ENCODE measurements around the gene PFDN5. TPM values are rescaled to one million over a fixed set of nuclear protein-coding genes. Genes with fewer than 3 reads are reported as not detected.

PFDN5 gene
- total RNA-seq, 1 donor from 2014 or later, result 444 TPM

- Mint-ChIP-seq H3K27me3 (ENCODE audit: unreplicated experiment) (peaks cover 13% of the 10 kb centered on the region), H3K9me3 (ENCODE audit: unreplicated experiment) (no peaks in the 10 kb centered on the region), H3K36me3 (ENCODE audit: low read depth, unreplicated experiment) (no peaks in the 10 kb centered on the region), H3K4me3 (ENCODE audit: unreplicated experiment) (peak overlapping the region; percentile 76), H3K4me1 (ENCODE audit: unreplicated experiment) (peaks cover 46% of the 10 kb centered on the region), H3K27ac (ENCODE audit: unreplicated experiment) (no peak overlapping the region)
- no peak for TF ChIP-seq CTCF (IDR thresholded peaks at IDR 0.05; ENCODE audit: unreplicated experiment)
- no peak for DNase-seq (ENCODE audit: low spot score)
These were observed 49.1 kb downstream of the PFDN5 start for GRCh38 chr12:53344487-53344823.

GRCh38 chr12:53344824-53345485 lies 49.6 kb downstream of the PFDN5 start:
- peak; percentile 79 for DNase-seq (ENCODE audit: low spot score)
- Mint-ChIP-seq H3K9me3 (ENCODE audit: unreplicated experiment) (no peaks in the 10 kb centered on the region), H3K4me1 (ENCODE audit: unreplicated experiment) (peaks cover 42% of the 10 kb centered on the region), H3K36me3 (ENCODE audit: low read depth, unreplicated experiment) (no peaks in the 10 kb centered on the region), H3K27ac (ENCODE audit: unreplicated experiment) (peak overlapping the region; percentile 95), H3K4me3 (ENCODE audit: unreplicated experiment) (peak overlapping the region; percentile 91), H3K27me3 (ENCODE audit: unreplicated experiment) (peaks cover 10% of the 10 kb centered on the region)
- TF ChIP-seq CTCF (IDR thresholded peaks at IDR 0.05; ENCODE audit: unreplicated experiment), result peak; percentile 32

GRCh38 chr12:53345486-53346188 lies 50.3 kb downstream of the PFDN5 start:
- H3K27ac Mint-ChIP-seq (ENCODE audit: unreplicated experiment), result peak overlapping the region; percentile 69
- DNase-seq (ENCODE audit: low spot score), result peak; percentile 52
- peak overlapping the region; percentile 72 for H3K4me3 Mint-ChIP-seq (ENCODE audit: unreplicated experiment)
- H3K36me3 Mint-ChIP-seq (ENCODE audit: low read depth, unreplicated experiment), result no peaks in the 10 kb centered on the region
- peaks cover 37% of the 10 kb centered on the region for H3K4me1 Mint-ChIP-seq (ENCODE audit: unreplicated experiment)
- H3K27me3 Mint-ChIP-seq (ENCODE audit: unreplicated experiment), result peaks cover 10% of the 10 kb centered on the region
- H3K9me3 Mint-ChIP-seq (ENCODE audit: unreplicated experiment), result no peaks in the 10 kb centered on the region
- no peak for TF ChIP-seq CTCF (IDR thresholded peaks at IDR 0.05; ENCODE audit: unreplicated experiment)

- no peaks in the 10 kb centered on the region for H3K36me3 Mint-ChIP-seq (ENCODE audit: low read depth, unreplicated experiment)
- H3K27ac Mint-ChIP-seq (ENCODE audit: unreplicated experiment), result peak overlapping the region; percentile 25
- DNase-seq (ENCODE audit: low spot score), result no peak
- no peak overlapping the region for H3K4me3 Mint-ChIP-seq (ENCODE audit: unreplicated experiment)
- H3K9me3 Mint-ChIP-seq (ENCODE audit: unreplicated experiment), result no peaks in the 10 kb centered on the region
- peaks cover 29% of the 10 kb centered on the region for H3K4me1 Mint-ChIP-seq (ENCODE audit: unreplicated experiment)
- TF ChIP-seq CTCF (IDR thresholded peaks at IDR 0.05; ENCODE audit: unreplicated experiment), result no peak
- peaks cover 8% of the 10 kb centered on the region for H3K27me3 Mint-ChIP-seq (ENCODE audit: unreplicated experiment)
These were observed 51.1 kb downstream of the PFDN5 start for GRCh38 chr12:53346491-53346890.

- no peaks in the 10 kb centered on the region for H3K36me3 Mint-ChIP-seq (ENCODE audit: low read depth, unreplicated experiment)
- H3K4me3 Mint-ChIP-seq (ENCODE audit: unreplicated experiment), result no peak overlapping the region
- H3K27me3 Mint-ChIP-seq (ENCODE audit: unreplicated experiment), result peaks cover 7% of the 10 kb centered on the region
- TF ChIP-seq CTCF (IDR thresholded peaks at IDR 0.05; ENCODE audit: unreplicated experiment), result no peak
- no peaks in the 10 kb centered on the region for H3K9me3 Mint-ChIP-seq (ENCODE audit: unreplicated experiment)
- H3K4me1 Mint-ChIP-seq (ENCODE audit: unreplicated experiment), result peaks cover 36% of the 10 kb centered on the region
- H3K27ac Mint-ChIP-seq (ENCODE audit: unreplicated experiment), result no peak overlapping the region
- no peak for DNase-seq (ENCODE audit: low spot score)
These were observed 52.6 kb downstream of the PFDN5 start for GRCh38 chr12:53347905-53348304.

Measured in endothelial cell (in vitro differentiated cells).